ENCODE measurements around the gene GRIK3.

GRIK3 gene

DNA sequence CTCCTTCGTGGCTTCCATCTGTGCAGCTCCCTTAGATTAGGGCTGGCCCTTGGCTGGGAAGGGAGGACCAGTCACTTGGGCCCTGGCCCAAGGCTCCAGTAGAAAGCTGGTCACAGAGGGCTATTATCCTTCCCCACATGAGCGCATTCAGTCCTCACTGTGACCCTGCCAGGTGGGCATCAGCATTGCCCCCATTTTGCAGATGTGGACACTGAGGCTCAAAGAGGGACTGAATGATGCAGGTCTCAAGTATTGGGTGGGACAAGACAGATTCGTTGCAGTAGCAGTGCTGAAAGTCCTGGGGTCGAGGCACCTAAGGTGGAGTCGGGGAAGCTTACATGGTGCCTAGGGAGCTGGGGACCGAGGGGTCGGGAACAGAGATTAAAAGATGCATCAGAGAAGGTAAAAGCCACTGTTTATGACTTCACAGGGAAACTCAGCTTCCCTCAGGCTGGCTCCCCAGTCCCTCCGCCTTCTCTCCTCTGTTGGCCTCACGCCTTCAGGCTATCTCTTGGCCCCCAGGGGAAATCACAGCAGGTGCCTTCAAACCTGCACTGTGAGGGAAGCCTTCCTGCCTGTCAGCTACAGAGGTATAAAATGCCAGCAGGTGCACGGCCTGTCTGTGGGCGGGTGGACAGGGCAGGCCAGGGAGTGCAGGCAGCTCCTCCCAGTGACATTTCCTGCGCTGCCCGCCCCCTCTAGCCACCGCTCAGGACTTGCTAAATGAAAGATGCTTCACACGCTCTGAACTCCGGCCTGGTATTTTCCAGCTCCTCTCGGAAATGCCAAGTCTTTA, 178.4 kb downstream of the GRIK3 start:
- DNase-seq (ENCODE audit: low read depth) = no peak

- DNase-seq (ENCODE audit: low read depth) = no peak
These were observed 180.7 kb downstream of the GRIK3 start for GRCh38 chr1:36853638-36854037.

GRCh38 chr1:36852586-36852985, 181.7 kb downstream of the GRIK3 start:
- DNase-seq (ENCODE audit: low read depth) = no peak

GRCh38 chr1:36851595-36851994, 182.7 kb downstream of the GRIK3 start:
- no peak for DNase-seq (ENCODE audit: low read depth)

GRCh38 chr1:36851087-36851486, 183.2 kb downstream of the GRIK3 start:
- DNase-seq (ENCODE audit: low read depth) = no peak

- DNase-seq (ENCODE audit: low read depth) = no peak
These were observed 184.4 kb downstream of the GRIK3 start for GRCh38 chr1:36849956-36850355.

DNA sequence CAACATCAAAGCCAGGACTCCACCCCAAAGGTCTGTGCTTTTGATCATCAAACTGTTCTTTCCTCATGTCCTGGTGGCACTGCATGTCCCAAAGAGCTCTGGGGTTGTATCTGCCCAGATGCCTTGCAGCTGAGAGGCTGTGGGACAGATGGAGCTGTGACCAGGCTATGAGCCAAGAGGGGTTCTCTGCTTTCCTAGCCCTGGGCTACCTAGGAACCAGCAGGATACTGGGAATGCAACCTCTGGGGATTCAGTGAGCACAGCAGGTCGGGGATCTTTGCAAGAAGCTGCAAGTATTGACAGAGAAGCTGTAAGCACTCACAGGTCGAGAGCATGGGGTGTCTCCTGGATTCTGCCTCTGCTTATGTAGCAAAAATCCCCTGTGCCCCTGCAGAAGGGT, 186.6 kb downstream of the GRIK3 start:
- DNase-seq (ENCODE audit: low read depth) = no peak

DNA sequence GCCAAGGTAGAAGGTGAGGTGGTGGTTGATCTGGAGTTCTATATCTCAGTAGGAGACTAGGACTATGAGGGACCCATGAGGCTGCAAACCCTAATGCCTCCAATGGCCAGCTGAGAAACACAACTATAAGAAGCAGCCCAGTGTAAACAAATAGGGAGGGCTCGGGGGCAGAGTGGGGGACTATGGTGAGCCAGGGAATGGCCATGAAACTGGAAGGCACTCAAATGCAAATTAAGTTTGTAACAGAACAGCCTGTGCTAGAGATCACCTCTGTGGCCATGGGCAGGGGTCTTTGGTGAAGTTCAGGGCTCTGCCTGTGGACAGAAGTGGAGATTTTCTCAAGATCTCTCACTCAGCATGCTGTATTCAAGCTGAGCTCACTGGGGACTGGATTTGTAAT, 187.1 kb downstream of the GRIK3 start:
- DNase-seq (ENCODE audit: low read depth) = no peak

DNA sequence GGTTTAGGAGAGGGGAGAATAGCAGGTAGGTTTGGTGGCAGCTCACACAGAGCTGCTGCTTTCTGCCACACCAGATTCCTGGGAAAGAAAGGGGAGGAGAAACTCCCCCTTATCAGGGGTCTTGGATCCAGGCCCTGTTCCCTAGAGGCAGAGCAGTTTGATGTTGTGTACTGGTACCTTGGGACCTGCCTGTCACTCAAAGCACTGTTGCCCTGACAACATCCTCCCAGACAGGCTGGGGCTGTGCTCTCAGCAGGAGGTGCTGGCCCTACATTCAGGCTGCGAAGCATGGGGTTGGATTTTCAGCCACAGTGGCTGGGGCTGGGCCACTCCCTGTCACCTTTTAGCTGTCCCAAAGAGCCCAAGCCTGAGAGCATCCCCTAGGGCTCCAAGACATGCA, 188.0 kb downstream of the GRIK3 start:
- DNase-seq (ENCODE audit: low read depth) = no peak

GRCh38 chr1:36845802-36846201, 188.5 kb downstream of the GRIK3 start:
- DNase-seq (ENCODE audit: low read depth) = no peak

DNA sequence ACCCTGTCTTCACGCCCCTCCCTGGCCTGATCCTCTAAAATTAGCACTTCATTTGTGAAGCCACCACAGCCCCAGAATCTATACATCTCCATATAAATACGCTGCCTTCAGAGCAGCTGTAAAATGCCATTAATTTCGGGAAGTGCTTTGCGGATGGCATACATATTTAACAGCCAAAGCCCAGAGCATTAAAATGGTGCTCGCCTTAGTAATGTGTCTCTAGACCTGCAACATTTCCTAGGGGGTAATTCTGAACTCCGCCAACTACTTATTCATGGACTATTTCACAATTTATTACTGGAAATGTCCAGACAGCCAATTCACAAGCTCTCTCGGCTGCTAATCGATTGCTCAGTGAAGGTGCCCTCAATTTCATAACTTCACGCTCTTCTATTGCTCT, 189.4 kb downstream of the GRIK3 start:
- DNase-seq (ENCODE audit: low read depth) = no peak

- no peak for DNase-seq (ENCODE audit: low read depth)
These were observed 190.3 kb downstream of the GRIK3 start for GRCh38 chr1:36843906-36844610.

GRCh38 chr1:36843027-36843426, 191.3 kb downstream of the GRIK3 start:
- DNase-seq (ENCODE audit: low read depth) = no peak

DNA sequence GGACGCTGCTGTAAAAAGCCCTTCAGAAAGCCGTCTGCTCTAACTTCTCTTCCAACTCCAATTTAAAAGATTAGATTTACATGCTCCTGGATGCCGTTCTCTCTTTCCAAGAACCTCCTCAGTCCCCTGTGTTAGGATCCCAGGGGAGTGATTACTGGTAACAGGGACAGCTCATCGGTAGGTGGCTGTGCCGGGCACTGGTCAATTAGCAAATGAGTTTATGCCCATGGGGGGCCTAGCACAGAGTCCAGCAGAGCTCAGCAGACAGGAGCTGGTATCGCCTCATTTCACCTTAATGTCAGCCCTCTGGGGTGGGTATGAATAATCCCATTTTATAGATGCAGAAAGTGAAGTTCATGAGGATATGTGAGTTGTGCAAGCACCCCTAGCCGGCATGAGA, 191.9 kb downstream of the GRIK3 start:
- no peak for DNase-seq (ENCODE audit: low read depth)

GRCh38 chr1:36839485-36839884, 194.8 kb downstream of the GRIK3 start:
- DNase-seq (ENCODE audit: low read depth) = no peak

- no peak for DNase-seq (ENCODE audit: low read depth)
These were observed 195.4 kb downstream of the GRIK3 start for GRCh38 chr1:36838888-36839287.

DNA sequence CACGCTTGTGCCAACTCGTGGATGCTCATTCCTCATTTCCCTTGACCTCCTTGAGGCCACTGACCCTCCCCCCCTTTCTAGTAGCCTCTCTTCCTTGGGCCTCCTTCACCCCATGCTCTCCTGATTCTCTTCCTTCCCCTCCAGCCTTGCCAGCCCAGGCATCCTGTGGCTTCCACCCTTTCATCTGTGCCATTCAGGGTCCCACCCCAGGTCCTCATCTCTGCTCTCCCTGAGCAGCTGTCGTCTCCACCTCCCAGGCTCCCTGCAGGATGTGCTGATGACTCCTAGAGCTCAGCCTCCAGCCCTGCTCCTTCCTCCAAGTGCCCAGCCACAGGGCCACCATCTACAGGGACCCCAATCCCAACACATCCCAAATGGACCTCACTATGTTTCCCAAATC, 197.4 kb downstream of the GRIK3 start:
- no peak for DNase-seq (ENCODE audit: low read depth)

GRCh38 chr1:36836196-36836883, 198.0 kb downstream of the GRIK3 start:
- DNase-seq (ENCODE audit: low read depth) = no peak

DNA sequence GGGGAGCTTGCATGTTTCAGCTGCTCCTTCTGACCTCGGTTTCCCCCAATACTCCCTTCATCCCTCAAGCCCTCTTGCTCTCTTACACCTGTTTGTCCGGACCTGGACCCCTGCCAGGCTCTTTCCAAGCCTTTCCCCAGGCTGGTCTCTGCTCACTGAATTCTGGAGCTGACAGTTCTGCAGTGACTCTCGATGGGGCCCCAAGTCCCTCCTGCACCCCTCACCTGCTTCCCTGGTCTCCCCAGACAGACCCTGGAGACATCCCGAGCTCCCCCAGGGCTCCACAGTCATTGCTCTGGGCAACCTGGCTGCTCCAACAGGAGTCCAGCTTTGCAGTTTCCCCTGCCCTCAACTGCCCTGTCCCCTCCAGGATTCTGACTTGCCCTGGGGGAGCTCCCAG, 198.6 kb downstream of the GRIK3 start:
- DNase-seq (ENCODE audit: low read depth) = no peak

DNA sequence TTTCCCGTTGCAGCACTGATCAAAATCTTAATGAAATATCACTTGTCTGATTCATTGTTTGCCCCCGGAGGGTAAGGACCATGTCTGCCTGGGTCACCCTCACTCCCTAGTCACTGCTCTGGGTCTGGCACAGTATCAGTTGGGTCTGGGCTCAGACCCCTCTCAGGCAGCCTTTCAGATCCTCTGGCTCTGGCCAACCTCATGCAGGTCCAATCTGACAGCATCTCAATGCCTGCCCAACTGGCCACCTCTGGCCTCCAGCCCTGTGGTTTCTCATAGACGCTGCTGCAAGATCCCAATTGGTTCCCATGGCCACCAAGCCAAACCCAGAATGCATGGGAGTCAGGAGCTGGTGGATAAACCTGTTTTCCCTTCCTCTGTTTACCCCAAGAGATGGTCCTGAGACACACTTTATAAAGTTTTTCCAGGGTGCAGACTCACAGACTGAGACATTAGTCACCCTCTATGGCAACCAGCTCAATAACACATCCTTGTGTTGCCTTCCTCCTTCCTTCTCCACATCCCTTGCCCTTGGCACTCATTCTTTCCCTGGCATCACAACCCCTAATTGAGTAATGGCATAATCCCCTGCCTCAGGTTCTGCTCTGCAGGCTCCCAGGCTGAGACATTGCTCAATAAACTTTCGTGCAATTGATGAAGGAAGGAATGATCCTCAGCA, 199.2 kb downstream of the GRIK3 start:
- no peak for DNase-seq (ENCODE audit: low read depth)

DNA sequence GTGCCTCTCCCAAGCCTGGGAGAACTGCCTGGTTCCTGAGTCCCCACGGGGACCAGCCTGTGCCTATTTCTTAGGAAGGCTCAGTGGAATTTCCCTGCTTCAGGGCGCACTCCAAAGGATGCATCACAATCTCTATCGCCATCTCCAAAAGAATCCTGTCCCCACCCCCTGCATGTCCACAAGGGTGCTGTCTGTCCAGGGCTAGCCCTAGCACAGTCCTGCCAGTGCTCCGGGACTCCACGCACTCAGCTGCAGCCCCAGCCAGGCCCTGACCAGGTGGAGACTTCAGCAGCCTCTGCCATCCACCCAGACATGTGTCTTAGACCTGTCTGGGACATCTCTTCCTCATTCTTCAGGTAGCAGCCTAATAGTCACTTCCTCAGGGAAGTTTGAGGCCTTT, 199.7 kb downstream of the GRIK3 start:
- DNase-seq (ENCODE audit: low read depth) = no peak

- no peak for DNase-seq (ENCODE audit: low read depth)
These were observed 203.0 kb downstream of the GRIK3 start for GRCh38 chr1:36831186-36831810.
